Measurements from ENCODE around the gene CHAF1A.

DNA sequence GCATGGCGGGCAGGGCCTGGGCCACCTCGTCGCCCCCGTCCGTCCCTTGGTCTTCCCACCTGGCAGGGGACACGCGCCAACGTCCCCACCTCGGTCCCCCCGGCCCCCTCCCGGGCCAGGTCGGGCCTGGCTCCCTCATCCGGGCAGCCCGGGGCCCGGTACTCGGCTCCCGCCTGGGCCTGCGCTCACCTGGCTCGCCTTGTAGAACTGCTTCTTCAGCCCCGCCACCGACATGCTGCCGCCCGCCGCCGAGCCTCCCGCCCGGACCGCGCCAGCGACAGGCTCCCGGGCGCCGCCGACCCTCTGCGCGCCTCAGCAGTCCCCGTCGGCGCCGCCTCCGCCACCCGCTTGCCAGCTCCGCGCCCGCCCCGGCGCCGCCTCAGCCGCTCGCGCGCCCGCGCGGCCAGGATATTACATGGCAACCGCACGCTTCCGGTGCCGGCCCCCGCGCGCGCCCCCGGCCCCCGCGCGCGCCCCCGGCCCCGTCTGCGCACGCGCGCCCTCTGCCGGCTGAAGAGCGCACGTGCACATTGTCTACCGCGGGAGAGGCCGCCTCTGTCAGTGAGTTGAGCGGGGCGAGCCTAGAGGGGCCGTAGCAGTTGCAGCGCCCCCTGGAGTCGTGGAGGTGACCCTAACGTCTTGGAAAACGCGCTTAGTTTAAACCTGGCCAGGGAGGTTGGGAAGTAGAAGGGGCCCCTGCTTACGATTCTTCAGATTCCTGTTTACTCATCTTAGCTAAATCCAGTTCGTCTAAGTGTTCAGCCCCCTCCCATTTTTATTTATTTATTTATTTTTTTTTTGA is 2.1 kb upstream of the CHAF1A start, which contains the start of gene SH3GL1:
- TF ChIP-seq, protein P1, sequence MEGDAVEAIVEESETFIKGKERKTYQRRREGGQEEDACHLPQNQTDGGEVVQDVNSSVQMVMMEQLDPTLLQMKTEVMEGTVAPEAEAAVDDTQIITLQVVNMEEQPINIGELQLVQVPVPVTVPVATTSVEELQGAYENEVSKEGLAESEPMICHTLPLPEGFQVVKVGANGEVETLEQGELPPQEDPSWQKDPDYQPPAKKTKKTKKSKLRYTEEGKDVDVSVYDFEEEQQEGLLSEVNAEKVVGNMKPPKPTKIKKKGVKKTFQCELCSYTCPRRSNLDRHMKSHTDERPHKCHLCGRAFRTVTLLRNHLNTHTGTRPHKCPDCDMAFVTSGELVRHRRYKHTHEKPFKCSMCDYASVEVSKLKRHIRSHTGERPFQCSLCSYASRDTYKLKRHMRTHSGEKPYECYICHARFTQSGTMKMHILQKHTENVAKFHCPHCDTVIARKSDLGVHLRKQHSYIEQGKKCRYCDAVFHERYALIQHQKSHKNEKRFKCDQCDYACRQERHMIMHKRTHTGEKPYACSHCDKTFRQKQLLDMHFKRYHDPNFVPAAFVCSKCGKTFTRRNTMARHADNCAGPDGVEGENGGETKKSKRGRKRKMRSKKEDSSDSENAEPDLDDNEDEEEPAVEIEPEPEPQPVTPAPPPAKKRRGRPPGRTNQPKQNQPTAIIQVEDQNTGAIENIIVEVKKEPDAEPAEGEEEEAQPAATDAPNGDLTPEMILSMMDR (conservative IDR thresholded peaks at IDR 0.05): peak; percentile 100
- peak; percentile 96 for TF ChIP-seq ZFX (IDR thresholded peaks at IDR 0.05)
